Dedifferentiated amniotic fluid mesenchymal stem cell (primary cell): ENCODE data around the gene HES4.

Experiments used
- DNase-seq: peaks from one replicate; pipeline ENCODE4 v3.0.0-alpha.2; 2016; ENCODE audit errors: extremely low spot score

The HES4 gene

DNA sequence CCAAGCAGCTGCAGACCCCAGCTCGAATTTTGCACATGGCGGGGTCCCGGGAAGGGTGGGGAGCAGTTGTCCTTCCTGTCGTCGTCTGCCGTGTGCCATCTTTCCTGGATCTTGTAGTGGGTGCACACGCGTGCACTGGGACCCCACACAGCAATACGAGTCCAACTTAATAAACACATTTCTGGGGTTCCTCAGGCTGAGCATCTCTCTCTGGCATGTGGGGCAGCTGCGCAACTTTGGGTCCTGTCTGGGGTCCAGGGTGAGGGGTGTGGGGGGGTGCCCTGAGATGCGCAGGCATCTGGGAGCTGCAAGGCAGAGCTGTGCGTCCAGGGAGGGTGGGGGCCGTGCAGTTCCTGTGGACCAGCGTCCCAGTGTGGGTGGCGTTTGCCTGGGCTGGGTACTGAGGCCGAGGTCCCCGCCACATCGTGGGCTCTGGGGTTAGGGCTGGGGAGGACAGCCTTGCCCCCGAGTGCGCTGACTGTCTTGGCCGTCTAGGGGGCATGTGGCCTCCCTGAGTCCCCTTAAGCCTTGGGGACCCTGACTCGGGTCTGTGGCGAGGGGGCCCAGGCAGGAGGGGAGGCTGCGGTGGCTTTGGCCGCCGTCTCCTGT, 34.3 kb downstream of the HES4 start:
- no peak for DNase-seq

DNA sequence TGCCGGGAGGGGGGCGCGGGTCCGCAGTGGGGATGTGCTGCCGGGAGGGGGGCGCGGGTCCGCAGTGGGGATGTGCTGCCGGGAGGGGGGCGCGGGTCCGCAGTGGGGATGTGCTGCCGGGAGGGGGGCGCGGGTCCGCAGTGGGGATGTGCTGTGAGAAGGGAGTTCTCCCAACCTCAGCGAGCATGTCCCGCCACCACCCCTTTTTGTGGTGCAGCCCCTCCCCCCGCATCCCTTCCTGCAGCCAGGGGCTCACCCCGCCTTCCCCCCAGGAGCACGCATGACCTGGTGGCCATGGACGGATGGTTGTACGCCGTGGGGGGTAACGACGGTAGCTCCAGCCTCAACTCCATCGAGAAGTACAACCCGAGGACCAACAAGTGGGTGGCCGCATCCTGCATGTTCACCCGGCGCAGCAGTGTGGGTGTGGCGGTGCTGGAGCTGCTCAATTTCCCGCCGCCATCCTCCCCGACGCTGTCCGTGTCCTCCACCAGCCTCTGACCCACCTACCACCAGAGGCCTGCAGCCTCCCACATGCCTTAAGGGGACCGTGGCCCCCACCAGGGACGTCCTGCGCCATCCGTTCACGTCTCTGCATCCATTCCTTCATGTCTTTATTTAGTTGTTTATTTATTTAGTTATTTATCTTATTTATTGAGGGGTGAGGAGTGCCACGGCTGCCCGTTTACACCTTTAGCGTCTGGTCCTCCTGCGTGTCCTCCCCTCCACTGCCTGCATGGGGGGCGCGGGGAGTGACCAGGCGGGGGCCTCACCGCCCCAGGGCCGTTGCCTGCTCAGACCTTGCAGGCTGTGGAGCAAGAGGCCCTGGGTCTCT, 35.0 kb downstream of the HES4 start:
- DNase-seq = no peak

GRCh38 chr1:963746-964525, 36.0 kb downstream of the HES4 start:
- DNase-seq = no peak

DNA sequence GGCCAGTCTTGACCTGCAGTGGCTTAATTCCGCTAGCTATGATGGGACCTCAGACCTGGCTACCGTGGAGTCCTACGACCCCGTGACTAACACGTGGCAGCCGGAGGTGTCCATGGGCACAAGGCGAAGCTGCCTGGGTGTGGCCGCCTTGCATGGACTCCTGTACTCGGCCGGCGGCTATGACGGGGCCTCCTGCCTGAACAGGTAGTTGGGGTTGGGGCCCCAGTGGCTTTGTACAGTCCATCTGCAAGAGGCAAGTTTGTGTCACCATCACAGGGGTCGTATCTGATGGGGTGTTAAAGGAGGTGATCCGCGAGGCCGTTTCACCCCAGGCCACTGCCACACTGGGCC, 36.6 kb downstream of the HES4 start:
- DNase-seq = no peak

DNA sequence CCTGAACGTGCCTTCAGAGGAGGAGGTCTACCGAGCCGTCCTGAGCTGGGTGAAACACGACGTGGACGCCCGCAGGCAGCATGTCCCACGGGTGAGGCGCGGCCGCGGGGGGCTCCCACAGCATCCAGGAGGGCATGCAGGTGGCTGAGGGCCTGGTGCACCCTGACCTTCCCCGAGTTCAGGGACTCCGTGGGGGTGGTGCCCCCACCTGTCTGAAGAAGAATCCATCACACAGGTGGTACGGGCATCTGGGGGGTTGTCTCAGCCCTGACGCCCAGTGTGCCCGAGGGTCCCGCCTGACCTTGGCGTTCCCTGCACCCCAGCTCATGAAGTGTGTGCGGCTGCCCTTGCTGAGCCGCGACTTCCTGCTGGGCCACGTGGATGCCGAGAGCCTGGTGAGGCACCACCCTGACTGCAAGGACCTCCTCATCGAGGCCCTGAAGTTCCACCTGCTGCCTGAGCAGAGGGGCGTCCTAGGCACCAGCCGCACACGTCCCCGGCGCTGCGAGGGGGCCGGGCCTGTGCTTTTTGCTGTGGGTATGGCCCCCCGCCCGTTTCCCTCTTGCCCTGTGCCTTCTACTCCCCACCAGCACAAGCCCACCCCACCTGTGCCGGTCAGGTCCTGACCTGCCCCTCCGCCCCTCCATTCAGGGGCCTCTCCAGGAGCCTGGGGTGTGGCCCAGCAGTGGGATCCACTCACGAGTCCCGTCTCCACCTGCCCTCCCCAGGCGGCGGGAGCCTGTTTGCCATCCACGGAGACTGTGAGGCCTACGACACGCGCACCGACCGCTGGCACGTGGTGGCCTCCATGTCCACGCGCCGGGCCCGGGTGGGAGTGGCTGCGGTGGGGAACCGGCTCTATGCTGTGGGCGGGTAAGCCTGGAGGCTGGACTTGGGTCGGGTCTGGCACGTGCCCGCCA, 37.3 kb downstream of the HES4 start:
- DNase-seq = no peak

GRCh38 chr1:961132-961669, 38.7 kb downstream of the HES4 start:
- DNase-seq = no peak

- peak; percentile 24 for DNase-seq
Measured at GRCh38 chr1:960363-961131, 39.4 kb downstream of the HES4 start, which contains the start of gene KLHL17. Gene KLHL17 (plus strand): TSS chr1:960584. CDS start chr1:960694, 110 bp downstream.

- DNase-seq = no peak
Measured at GRCh38 chr1:959731-960362, 40.0 kb downstream of the HES4 start.

DNA sequence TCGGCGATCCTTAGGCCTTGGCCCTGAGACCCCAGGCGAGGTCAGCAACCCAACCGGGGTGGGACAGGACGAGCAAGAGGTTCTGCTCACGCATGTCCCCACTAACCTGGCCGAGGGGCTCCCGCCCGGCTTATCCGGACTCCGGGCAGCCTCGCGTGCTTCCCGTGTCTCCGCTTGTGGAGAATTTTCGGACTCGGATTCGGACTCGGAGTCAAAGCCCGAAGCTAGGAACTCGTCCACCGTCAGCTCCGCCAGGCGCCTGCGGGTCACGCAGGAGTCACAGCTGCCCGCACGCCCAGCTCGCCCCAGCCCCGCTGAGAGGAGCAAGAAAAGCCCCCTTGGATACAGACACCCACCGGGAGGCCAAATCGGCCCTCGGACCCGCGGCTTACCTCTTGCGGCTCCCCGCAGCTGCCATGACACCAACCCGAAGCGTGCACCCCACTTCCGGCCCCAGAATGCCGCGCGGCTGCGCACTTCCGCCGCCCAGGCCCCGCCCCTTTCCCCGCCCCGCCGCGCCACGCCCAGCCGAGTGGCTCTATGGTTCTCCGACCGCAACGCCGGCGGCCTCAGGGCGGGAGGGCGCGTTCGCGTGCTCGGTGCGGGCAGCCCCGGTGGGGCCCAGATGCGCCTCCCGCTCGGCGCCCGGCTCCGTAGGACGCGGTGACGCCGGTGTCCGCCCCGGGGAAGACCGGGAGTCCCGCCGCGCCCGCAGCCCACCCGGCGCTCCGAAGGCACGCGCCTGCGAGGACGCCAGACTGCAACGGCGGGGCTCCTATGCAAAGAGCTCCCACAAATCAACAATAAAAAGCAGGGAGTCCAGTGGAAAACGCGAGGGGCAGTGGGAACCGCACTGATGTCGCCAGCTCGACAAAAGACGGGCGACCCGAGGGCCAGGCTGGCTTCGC, 40.8 kb downstream of the HES4 start, which contains the start of gene NOC2L:
Gene NOC2L (minus strand): TSS at position 434 of the 908 bp plus-strand sequence. CDS start 16 bp downstream, at position 418.
- DNase-seq = peak; percentile 82

DNA sequence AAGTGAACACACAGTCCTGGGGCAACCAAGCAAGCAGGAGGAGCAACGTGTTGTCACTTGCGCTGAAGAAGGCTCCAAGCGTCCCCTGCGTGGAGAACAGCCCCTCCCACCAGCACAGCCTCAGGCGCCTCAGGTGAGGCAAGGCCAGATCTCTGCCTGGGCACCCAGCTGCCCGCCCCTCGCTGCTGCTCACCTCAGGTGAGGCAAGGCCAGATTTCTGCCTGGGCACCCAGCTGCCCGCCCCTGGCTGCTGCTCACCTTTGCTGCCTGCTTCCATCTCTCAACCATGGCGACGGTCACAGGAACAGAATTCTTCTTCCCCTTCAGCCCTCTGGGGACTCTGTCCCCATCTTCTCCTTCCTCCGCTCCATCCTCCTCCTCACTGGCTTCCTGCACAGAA, 43.3 kb downstream of the HES4 start:
- DNase-seq = no peak

DNA sequence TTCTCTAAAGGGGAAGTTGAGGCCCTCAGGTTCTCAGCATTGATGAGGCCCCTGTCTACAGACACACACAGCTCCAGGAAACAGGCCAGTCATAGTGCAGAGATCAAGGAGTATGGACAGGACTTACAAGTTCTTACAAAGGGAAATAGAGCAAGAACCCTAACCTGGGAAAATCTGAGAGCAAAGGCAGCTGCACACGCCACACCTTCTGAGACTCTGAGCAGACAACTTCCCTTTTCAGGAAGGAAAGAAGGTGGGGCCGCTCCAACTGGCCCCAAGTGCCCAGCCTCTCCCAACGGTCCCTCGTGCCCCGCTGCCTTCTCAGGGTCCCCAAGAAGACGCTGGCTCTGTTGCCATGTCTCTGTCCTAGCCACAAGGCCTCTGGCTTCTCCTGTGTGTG, 44.4 kb downstream of the HES4 start:
- no peak for DNase-seq

GRCh38 chr1:954927-955326, 45.0 kb downstream of the HES4 start:
- DNase-seq = no peak

DNA sequence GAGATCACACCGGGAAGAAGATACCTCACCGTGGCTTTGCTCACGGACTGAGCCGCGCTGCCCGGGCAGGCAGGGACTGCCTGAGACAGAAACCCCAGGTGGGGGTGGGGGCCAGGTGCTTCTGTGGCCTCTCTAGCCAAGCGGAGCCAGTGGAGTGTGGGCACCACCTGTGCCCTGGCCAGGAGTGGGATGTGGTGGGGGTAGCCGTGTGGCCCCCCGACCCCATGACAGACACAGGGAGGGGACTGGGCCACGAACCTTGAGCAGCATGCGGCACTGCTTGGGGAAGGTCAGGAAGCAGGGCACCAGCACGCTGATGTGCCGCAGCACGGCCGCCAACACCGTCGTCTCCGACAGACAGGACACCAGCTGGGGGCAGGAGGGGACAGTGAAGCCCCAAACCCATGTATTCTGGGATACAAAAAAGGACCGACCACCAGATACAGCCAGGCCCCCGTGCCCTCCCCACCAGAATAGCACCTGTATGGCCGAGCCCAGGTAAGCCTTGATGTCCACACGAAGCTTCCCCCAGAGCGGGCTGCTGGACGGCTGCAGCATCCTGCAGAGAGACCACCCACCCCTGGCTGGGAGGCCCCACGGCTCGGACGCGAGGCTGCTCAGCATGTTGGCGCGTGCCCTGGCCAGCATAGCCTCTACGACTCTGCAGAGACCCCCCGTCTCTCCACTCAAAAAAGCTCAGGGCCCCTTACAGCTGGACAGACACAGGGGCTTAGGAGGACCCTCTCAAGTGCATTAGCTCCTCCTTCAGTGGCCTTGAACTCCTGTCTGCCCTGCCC, 46.2 kb downstream of the HES4 start:
- DNase-seq = no peak

- DNase-seq = no peak
Measured at GRCh38 chr1:952603-953002, 47.3 kb downstream of the HES4 start.

GRCh38 chr1:952201-952600, 47.7 kb downstream of the HES4 start:
- DNase-seq = no peak

DNA sequence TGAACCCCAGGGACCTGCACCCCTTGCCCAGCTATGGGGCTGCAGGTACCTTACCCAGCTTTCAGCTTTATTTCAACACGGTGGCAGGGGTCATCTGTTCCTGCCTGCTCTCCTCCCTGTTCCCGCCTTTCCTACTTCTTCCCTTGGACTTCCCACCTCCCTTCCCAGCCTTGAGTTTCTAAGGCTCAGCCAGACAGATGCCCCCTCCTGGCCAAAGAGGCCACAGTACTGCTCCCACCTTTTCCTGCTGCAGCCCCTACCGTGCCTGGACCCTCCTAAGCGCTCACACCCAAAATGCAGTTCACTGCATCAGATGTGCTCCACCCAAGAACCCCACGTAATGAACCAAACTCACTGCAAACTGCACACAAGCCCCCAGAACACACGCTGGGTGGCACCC, 48.5 kb downstream of the HES4 start:
- no peak for DNase-seq

- no peak for DNase-seq
Measured at GRCh38 chr1:950881-951280, 49.0 kb downstream of the HES4 start.

DNA sequence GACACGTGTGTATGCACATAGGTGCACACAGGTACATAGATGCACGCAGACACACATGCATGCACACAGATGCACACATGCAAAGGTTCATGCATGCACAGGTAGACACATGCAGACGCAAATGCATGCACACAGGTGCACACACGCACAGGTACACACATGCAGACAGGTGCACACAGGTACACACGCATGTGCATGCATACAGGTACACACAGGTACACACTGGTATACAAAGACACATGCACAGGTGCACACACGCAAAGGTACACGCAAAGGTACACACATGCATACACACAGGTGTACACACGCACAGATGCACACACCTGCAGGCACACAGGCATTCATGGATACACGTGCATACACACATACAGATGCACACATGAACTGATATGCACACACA, 49.6 kb downstream of the HES4 start:
- no peak for DNase-seq
